ENCODE measurements around the gene SCAP. TPM values are rescaled to one million over a fixed set of nuclear protein-coding genes. Genes with fewer than 3 reads are reported as not detected.

The SCAP gene
- total and polyA plus RNA-seq, 2 of the 13 experiments (the other 11 are each of a cell fraction or from before 2014, with no cell fraction given), result 40.4 to 53.3 TPM

DNA sequence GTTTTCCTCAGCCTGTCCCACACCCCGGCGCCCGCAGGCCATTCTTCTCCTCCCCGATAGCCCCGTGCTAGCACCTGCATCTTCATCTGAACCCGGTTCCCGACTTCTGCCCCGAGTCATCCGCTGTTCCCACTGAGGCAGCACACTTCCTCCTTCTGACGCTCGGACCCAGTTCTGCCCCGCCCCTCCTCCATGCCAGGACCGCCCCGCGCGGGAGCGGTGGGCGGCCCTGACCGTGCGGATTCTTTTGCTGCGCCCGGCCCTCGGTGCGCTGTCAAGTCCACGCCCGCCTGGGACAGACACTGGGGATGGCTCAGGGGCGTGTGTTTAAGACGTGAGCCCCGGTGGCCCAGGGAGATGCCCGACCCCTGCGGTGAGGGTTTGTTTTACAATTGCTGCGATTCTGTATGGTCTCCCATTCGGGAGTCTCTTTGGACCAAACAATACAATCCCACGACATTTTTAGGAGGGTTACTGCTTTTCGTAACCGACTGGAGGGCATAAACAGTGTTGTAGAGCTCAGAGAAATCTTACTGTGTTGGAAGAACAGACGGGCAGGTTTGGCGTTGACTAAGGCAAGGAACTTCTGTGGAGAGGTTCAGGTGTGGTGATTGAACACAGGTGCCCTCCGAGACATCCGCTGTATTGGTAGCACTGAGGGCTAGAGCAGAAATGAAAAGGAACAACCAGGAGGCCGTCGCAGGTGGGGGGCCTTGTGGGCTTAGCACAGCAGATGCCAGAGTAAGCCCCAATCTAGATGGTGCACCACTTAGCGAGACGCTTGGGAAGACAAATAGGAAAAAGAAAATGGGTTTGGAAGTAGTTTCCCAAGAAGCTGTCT, 94.2 kb downstream of the SCAP start (continued):
- TF ChIP-seq ZBTB38 (CRISPR knock-in tag; IDR thresholded peaks at IDR 0.05) (peak; percentile 7; the same call in 1 of the 2 replicates), MAX (IDR thresholded peaks at IDR 0.05) (no peak; the same call in none of the 2 replicates), U2AF1 (optimal IDR thresholded peaks at IDR 0.05; ENCODE audit: low read depth, low read length) (no peak), NR2C2 (CRISPR knock-in tag; IDR thresholded peaks at IDR 0.05; ENCODE audit: borderline replicate concordance) (no peak), NFIB (CRISPR knock-in tag; IDR thresholded peaks at IDR 0.05; ENCODE audit: borderline replicate concordance) (no peak), KDM4B (CRISPR knock-in tag; IDR thresholded peaks at IDR 0.05) (0 out of 2 replicates have a peak, but pooled peaks have one; percentile 17), ETV6 (CRISPR knock-in tag; conservative IDR thresholded peaks at IDR 0.05) (0 out of 2 replicates have a peak, but pooled peaks have one; percentile 39), CBX1 (IDR thresholded peaks at IDR 0.05; ENCODE audit: low read depth) (no peak), RNF2 (conservative IDR thresholded peaks at IDR 0.05; ENCODE audit: low read depth) (no peak), ZNF7 (CRISPR knock-in tag; IDR thresholded peaks at IDR 0.05) (no peak), ASH2L (IDR thresholded peaks at IDR 0.05; ENCODE audit: insufficient read length, low read depth, low read length) (peak; percentile 64), BCL6 (CRISPR knock-in tag; IDR thresholded peaks at IDR 0.05) (no peak), THYN1 (CRISPR knock-in tag; IDR thresholded peaks at IDR 0.05; ENCODE audit: borderline replicate concordance, low read depth) (no peak), ZBTB1 (CRISPR knock-in tag; IDR thresholded peaks at IDR 0.05; ENCODE audit: borderline replicate concordance) (no peak), MIXL1 (CRISPR knock-in tag; IDR thresholded peaks at IDR 0.05) (no peak), STAT6 (CRISPR knock-in tag; IDR thresholded peaks at IDR 0.05; ENCODE audit: borderline replicate concordance) (no peak), ZNF724P (CRISPR knock-in tag; IDR thresholded peaks at IDR 0.05; ENCODE audit: borderline replicate concordance) (0 out of 2 replicates have a peak, but pooled peaks have one; percentile 9), ZNF234 (CRISPR knock-in tag; conservative IDR thresholded peaks at IDR 0.05) (no peak), RAD21 (CRISPR knock-in tag; IDR thresholded peaks at IDR 0.05) (no peak), ZNF441 (CRISPR knock-in tag; IDR thresholded peaks at IDR 0.05; ENCODE audit: borderline replicate concordance) (no peak), GTF3A (CRISPR knock-in tag; conservative IDR thresholded peaks at IDR 0.05) (0 out of 2 replicates have a peak, but pooled peaks have one; percentile 68), ZNF143 (CRISPR knock-in tag; IDR thresholded peaks at IDR 0.05) (no peak), ZNF775 (CRISPR knock-in tag; IDR thresholded peaks at IDR 0.05; ENCODE audit: borderline replicate concordance) (0 out of 2 replicates have a peak, but pooled peaks have one; percentile 18), ZNF607 (CRISPR knock-in tag; IDR thresholded peaks at IDR 0.05; ENCODE audit: borderline replicate concordance) (peak; percentile 57; the same call in 1 of the 2 replicates)
- TF ChIP-seq, protein P1, sequence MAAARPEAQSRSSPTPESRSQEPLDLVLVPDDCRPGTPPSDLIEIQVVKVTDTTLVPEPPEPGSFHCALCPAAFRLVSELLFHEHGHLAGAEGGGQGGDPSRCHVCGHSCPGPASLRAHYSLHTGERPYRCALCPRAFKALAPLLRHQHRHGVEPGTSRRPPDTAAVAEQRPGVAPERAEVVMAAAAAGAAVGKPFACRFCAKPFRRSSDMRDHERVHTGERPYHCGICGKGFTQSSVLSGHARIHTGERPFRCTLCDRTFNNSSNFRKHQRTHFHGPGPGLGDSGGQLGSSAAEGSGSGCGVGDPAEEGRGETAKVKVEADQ (CRISPR knock-in tag; IDR thresholded peaks at IDR 0.05; ENCODE audit: borderline replicate concordance), result 0 out of 2 replicates have a peak, but pooled peaks have one; percentile 1
- TF ChIP-seq, protein P2, sequence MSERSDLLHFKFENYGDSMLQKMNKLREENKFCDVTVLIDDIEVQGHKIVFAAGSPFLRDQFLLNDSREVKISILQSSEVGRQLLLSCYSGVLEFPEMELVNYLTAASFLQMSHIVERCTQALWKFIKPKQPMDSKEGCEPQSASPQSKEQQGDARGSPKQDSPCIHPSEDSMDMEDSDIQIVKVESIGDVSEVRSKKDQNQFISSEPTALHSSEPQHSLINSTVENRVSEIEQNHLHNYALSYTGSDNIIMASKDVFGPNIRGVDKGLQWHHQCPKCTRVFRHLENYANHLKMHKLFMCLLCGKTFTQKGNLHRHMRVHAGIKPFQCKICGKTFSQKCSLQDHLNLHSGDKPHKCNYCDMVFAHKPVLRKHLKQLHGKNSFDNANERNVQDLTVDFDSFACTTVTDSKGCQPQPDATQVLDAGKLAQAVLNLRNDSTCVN (CRISPR knock-in tag; IDR thresholded peaks at IDR 0.05; ENCODE audit: borderline replicate concordance), result no peak

Measured in HepG2 (cell line).